Left ventricle myocardium inferior (tissue), 1 donor: ENCODE measurements around the gene RPS6KA6. TPM values are rescaled to one million over a fixed set of nuclear protein-coding genes. Genes with fewer than 3 reads are reported as not detected.

Source experiments
- DNase-seq: peaks from one replicate; pipeline ENCODE4 v3.0.0-alpha.2; 2020
- H3K27ac ChIP-seq: fragments of 200-600 bp; replicated peaks from 2 replicates; pipeline ENCODE4 v1.8.0; 2021
- H3K27me3 ChIP-seq: fragments of 200-600 bp; 2 replicates; pipeline ENCODE4 v1.8.0; 2021; ENCODE audit warnings: low read depth
- H3K36me3 ChIP-seq: fragments of 200-600 bp; 2 replicates; pipeline ENCODE4 v1.8.0; 2021
- H3K4me1 ChIP-seq: fragments of 200-600 bp; 2 replicates; pipeline ENCODE4 v1.8.0; 2021
- H3K4me3 ChIP-seq: fragments of 200-600 bp; 2 replicates; pipeline ENCODE4 v1.8.0; 2021; ENCODE audit warnings: mild to moderate bottlenecking, moderate library complexity
- H3K9me3 ChIP-seq: fragments of 200-600 bp; replicated peaks from 2 replicates; pipeline ENCODE4 v1.8.0; 2021
- CTCF ChIP-seq: fragments of 200-600 bp; IDR thresholded peaks from 2 replicates; pipeline ENCODE4 v1.8.0; 2021; ENCODE audit warnings: antibody characterized with exemption, mild to moderate bottlenecking, borderline replicate concordance
- intact Hi-C: fragments of 100-400 bp; cut with micrococcal nuclease; formaldehyde crosslinking; loops from one replicate; pipeline ENCODE4 v1.11.0; 2022
- total RNA-seq: library from RNA; stranded (reverse); fragmentation: NEBNext Ultra II Directional; extraction: Animal tissue kit (Norgen Biotek cat#: 25700); gene quantifications from one replicate; pipeline ENCODE4 v1.2.1, GENCODE V29; 2021
- donor health status: DM: no; HTN: yes; CAD: no; lungs with severe emphysema.

The RPS6KA6 gene
- total RNA-seq, 1 donor from 2014 or later, result 0.41 TPM

- DNase-seq, result no peak
- H3K4me1 ChIP-seq, result no peaks in the 10 kb centered on the region
- no peak overlapping the region for H3K27ac ChIP-seq
- H3K36me3 ChIP-seq, result no peaks in the 10 kb centered on the region
- no peak for TF ChIP-seq CTCF
- H3K27me3 ChIP-seq, result no peaks in the 10 kb centered on the region
- intact Hi-C loops, result no loop called here
- no peak overlapping the region for H3K4me3 ChIP-seq
- H3K9me3 ChIP-seq, result no peaks in the 10 kb centered on the region
These were observed 12.0 kb downstream of the RPS6KA6 start for GRCh38 chrX:84175958-84176357.

- no peak for TF ChIP-seq CTCF
- H3K27me3 ChIP-seq, result no peaks in the 10 kb centered on the region
- DNase-seq, result no peak
- intact Hi-C loops, result no loop called here
- no peaks in the 10 kb centered on the region for H3K36me3 ChIP-seq
- no peak overlapping the region for H3K4me3 ChIP-seq
- no peaks in the 10 kb centered on the region for H3K4me1 ChIP-seq
- no peaks in the 10 kb centered on the region for H3K9me3 ChIP-seq
- H3K27ac ChIP-seq, result no peak overlapping the region
These were observed 12.7 kb downstream of the RPS6KA6 start for GRCh38 chrX:84175274-84175673.

GRCh38 chrX:84174348-84174747 is 13.7 kb downstream of the RPS6KA6 start:
- no peaks in the 10 kb centered on the region for H3K4me1 ChIP-seq
- TF ChIP-seq CTCF, result no peak
- H3K4me3 ChIP-seq, result no peak overlapping the region
- no peak overlapping the region for H3K27ac ChIP-seq
- H3K9me3 ChIP-seq, result no peaks in the 10 kb centered on the region
- intact Hi-C loops, result no loop called here
- H3K36me3 ChIP-seq, result no peaks in the 10 kb centered on the region
- DNase-seq, result no peak
- no peaks in the 10 kb centered on the region for H3K27me3 ChIP-seq

- intact Hi-C loops, result no loop called here
- H3K9me3 ChIP-seq, result no peaks in the 10 kb centered on the region
- H3K27me3 ChIP-seq, result no peaks in the 10 kb centered on the region
- H3K4me1 ChIP-seq, result no peaks in the 10 kb centered on the region
- H3K4me3 ChIP-seq, result no peak overlapping the region
- no peak for DNase-seq
- TF ChIP-seq CTCF, result no peak
- H3K36me3 ChIP-seq, result no peaks in the 10 kb centered on the region
- H3K27ac ChIP-seq, result no peak overlapping the region
These were observed 17.1 kb downstream of the RPS6KA6 start for GRCh38 chrX:84170931-84171330.

GRCh38 chrX:84168574-84168973 is 19.4 kb downstream of the RPS6KA6 start:
- Histone ChIP-seq H3K4me3 (no peak overlapping the region), H3K36me3 (no peaks in the 10 kb centered on the region), H3K4me1 (no peaks in the 10 kb centered on the region), H3K27me3 (no peaks in the 10 kb centered on the region), H3K9me3 (no peaks in the 10 kb centered on the region), H3K27ac (no peak overlapping the region)
- DNase-seq, result no peak
- TF ChIP-seq CTCF, result no peak
- intact Hi-C loops, result no loop called here

GRCh38 chrX:84168095-84168494 is 19.9 kb downstream of the RPS6KA6 start:
- no peak overlapping the region for H3K4me3 ChIP-seq
- no peaks in the 10 kb centered on the region for H3K4me1 ChIP-seq
- TF ChIP-seq CTCF, result no peak
- H3K27me3 ChIP-seq, result no peaks in the 10 kb centered on the region
- H3K9me3 ChIP-seq, result no peaks in the 10 kb centered on the region
- no peak for DNase-seq
- intact Hi-C loops, result no loop called here
- H3K36me3 ChIP-seq, result no peaks in the 10 kb centered on the region
- no peak overlapping the region for H3K27ac ChIP-seq
